ENCODE results near the gene PLTP. TPM values are rescaled to one million over a fixed set of nuclear protein-coding genes. Genes with fewer than 3 reads are reported as not detected.
A peak's percentile ranks its signal among the peaks of the same experiment; 100 is the strongest.

The PLTP gene
- total and polyA plus RNA-seq, 2 of the 13 experiments (the other 11 are each of a cell fraction or from before 2014, with no cell fraction given) = 16.9 to 28.6 TPM

DNA sequence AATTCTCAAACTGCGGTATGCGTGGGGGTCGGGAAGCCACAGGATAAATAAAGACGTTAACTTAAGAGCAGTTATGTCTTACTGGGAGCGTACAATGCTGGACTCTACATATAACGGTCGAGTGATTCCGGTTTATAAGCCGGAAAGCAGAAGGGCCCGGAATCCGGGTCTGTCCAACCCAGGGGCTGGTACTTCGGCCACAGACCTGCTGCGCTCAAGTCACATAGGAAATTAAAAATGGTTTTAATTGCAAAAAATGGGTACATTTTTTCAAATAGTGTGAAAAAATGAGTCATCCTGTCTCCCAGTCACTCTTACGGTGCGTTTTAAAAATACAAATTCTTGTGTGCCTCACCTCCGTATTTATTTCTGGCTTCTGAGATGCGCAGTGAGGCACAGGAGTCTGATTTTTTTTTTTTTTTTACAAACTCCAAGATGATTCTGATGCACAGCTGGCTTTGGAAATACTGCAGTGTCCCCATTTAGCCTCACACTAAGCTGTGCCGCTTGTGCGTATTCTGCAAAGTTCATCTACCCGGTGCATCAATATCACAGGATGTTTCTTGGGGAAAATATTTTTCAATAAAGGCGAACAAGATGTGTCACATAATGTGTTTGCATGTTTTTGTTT lies 23.6 kb upstream of the PLTP start (continued):
- no peak for TF ChIP-seq ZBTB1 (CRISPR knock-in tag; IDR thresholded peaks at IDR 0.05; ENCODE audit: borderline replicate concordance)
- TF ChIP-seq RARA (CRISPR knock-in tag; IDR thresholded peaks at IDR 0.05) = no peak
- TF ChIP-seq, protein P1, sequence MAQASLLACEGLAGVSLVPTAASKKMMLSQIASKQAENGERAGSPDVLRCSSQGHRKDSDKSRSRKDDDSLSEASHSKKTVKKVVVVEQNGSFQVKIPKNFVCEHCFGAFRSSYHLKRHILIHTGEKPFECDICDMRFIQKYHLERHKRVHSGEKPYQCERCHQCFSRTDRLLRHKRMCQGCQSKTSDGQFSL (CRISPR knock-in tag; IDR thresholded peaks at IDR 0.05) = no peak
- no peak; the same call in 1 of the 2 replicates for TF ChIP-seq KAT8 (CRISPR knock-in tag; IDR thresholded peaks at IDR 0.05)
- TF ChIP-seq ZNF878 (CRISPR knock-in tag; IDR thresholded peaks at IDR 0.05) = no peak
- no peak for TF ChIP-seq ZNF589 (CRISPR knock-in tag; conservative IDR thresholded peaks at IDR 0.05)
- TF ChIP-seq NFYB (CRISPR knock-in tag; IDR thresholded peaks at IDR 0.05) = no peak
- no peak for TF ChIP-seq KLF13 (CRISPR knock-in tag; IDR thresholded peaks at IDR 0.05)
- 0 out of 2 replicates have a peak, but pooled peaks have one; percentile 45 for TF ChIP-seq CBX5 (CRISPR knock-in tag; IDR thresholded peaks at IDR 0.05; ENCODE audit: borderline replicate concordance)
- TF ChIP-seq KMT2A (CRISPR knock-in tag; IDR thresholded peaks at IDR 0.05) = peak; percentile 76; the same call in 1 of the 2 replicates
- TF ChIP-seq, protein P2, sequence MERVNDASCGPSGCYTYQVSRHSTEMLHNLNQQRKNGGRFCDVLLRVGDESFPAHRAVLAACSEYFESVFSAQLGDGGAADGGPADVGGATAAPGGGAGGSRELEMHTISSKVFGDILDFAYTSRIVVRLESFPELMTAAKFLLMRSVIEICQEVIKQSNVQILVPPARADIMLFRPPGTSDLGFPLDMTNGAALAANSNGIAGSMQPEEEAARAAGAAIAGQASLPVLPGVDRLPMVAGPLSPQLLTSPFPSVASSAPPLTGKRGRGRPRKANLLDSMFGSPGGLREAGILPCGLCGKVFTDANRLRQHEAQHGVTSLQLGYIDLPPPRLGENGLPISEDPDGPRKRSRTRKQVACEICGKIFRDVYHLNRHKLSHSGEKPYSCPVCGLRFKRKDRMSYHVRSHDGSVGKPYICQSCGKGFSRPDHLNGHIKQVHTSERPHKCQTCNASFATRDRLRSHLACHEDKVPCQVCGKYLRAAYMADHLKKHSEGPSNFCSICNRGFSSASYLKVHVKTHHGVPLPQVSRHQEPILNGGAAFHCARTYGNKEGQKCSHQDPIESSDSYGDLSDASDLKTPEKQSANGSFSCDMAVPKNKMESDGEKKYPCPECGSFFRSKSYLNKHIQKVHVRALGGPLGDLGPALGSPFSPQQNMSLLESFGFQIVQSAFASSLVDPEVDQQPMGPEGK (CRISPR knock-in tag; IDR thresholded peaks at IDR 0.05) = peak; percentile 6; the same call in 1 of the 2 replicates
- no peak for TF ChIP-seq ZNF761 (CRISPR knock-in tag; conservative IDR thresholded peaks at IDR 0.05)
- TF ChIP-seq, protein P3, sequence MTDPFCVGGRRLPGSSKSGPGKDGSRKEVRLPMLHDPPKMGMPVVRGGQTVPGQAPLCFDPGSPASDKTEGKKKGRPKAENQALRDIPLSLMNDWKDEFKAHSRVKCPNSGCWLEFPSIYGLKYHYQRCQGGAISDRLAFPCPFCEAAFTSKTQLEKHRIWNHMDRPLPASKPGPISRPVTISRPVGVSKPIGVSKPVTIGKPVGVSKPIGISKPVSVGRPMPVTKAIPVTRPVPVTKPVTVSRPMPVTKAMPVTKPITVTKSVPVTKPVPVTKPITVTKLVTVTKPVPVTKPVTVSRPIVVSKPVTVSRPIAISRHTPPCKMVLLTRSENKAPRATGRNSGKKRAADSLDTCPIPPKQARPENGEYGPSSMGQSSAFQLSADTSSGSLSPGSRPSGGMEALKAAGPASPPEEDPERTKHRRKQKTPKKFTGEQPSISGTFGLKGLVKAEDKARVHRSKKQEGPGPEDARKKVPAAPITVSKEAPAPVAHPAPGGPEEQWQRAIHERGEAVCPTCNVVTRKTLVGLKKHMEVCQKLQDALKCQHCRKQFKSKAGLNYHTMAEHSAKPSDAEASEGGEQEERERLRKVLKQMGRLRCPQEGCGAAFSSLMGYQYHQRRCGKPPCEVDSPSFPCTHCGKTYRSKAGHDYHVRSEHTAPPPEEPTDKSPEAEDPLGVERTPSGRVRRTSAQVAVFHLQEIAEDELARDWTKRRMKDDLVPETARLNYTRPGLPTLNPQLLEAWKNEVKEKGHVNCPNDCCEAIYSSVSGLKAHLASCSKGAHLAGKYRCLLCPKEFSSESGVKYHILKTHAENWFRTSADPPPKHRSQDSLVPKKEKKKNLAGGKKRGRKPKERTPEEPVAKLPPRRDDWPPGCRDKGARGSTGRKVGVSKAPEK (CRISPR knock-in tag; IDR thresholded peaks at IDR 0.05; ENCODE audit: borderline replicate concordance) = no peak
- TF ChIP-seq, protein P4, sequence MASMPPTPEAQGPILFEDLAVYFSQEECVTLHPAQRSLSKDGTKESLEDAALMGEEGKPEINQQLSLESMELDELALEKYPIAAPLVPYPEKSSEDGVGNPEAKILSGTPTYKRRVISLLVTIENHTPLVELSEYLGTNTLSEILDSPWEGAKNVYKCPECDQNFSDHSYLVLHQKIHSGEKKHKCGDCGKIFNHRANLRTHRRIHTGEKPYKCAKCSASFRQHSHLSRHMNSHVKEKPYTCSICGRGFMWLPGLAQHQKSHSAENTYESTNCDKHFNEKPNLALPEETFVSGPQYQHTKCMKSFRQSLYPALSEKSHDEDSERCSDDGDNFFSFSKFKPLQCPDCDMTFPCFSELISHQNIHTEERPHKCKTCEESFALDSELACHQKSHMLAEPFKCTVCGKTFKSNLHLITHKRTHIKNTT (CRISPR knock-in tag; IDR thresholded peaks at IDR 0.05) = no peak
- TF ChIP-seq, protein P5, sequence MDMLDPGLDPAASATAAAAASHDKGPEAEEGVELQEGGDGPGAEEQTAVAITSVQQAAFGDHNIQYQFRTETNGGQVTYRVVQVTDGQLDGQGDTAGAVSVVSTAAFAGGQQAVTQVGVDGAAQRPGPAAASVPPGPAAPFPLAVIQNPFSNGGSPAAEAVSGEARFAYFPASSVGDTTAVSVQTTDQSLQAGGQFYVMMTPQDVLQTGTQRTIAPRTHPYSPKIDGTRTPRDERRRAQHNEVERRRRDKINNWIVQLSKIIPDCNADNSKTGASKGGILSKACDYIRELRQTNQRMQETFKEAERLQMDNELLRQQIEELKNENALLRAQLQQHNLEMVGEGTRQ (IDR thresholded peaks at IDR 0.05; ENCODE audit: low read depth, low read length) = no peak
- TF ChIP-seq, protein P5 (CRISPR knock-in tag; IDR thresholded peaks at IDR 0.05; ENCODE audit: borderline replicate concordance) = no peak
- TF ChIP-seq, protein P6, sequence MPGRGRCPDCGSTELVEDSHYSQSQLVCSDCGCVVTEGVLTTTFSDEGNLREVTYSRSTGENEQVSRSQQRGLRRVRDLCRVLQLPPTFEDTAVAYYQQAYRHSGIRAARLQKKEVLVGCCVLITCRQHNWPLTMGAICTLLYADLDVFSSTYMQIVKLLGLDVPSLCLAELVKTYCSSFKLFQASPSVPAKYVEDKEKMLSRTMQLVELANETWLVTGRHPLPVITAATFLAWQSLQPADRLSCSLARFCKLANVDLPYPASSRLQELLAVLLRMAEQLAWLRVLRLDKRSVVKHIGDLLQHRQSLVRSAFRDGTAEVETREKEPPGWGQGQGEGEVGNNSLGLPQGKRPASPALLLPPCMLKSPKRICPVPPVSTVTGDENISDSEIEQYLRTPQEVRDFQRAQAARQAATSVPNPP (CRISPR knock-in tag; IDR thresholded peaks at IDR 0.05) = no peak
- TF ChIP-seq CREB1 (IDR thresholded peaks at IDR 0.05) = no peak
- TF ChIP-seq CREB1 (CRISPR knock-in tag; IDR thresholded peaks at IDR 0.05) = peak; percentile 37; the same call in 1 of the 2 replicates

All from HepG2 (cell line).